Measurements from ENCODE around the gene GMDS. TPM values are rescaled to one million over a fixed set of nuclear protein-coding genes. Genes with fewer than 3 reads are reported as not detected.

The GMDS gene
- total RNA-seq, 1 experiment from 2014 or later: 7.9 TPM

DNA sequence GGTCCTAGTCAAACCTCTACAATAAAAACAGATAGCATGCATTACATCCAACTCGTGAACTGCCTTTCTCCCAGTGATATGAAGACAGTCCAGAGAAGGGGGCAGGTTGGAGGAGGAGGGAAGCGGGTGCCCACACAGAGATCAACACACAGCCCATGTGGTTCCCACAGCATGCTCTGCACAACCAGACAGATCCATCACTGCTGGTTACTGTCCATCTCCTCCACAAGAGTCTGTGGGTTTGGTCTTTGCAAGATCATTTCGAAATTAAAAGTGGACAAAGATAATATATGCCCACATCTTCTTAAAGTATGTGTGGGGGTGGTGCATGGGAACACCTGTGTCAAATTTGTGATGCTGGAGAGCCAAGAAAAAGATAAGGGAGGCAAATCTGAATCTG is 215.5 kb downstream of the GMDS start:
- Histone ChIP-seq H3K27me3 (replicated peaks) (no peaks in the 10 kb centered on the region), H3K4me3 (no peak overlapping the region), H3K27ac (no peak overlapping the region), H3K4me1 (replicated peaks) (no peaks in the 10 kb centered on the region), H3K9me3 (replicated peaks) (no peaks in the 10 kb centered on the region), H3K36me3 (no peaks in the 10 kb centered on the region)
- no peak for DNase-seq (ENCODE audit: low read depth in 1 of 2, low spot score in 2 of 2)

DNA sequence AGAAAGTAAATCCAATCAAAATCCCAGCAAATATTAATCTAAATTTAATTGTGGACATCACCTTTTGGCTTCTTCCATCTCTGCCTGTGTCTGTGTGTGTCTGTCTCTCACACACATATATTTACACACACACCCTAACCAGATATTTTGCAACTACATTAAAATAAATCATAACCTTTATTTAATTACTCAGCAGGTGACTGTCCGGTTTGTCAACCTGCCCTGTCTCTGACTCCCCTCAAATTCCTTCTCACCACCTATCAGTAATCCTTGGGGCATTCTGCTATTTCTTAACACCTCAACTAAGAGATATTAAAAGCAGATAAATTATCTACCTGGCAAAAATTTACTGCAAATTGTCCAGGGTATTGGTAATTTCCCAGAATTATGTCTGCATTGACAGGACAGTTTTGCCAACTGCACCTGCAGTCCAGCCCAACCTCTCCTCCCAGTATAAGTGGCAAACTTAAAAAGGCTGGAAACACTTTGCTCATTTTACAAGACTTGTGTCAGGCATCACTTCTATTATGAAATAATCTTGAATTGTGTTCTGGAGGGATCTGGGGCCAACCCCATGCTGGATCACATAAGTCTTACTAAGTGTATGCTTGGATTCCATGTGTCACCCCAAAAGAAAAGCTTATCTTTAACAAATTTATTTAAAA is 216.1 kb downstream of the GMDS start:
- DNase-seq (ENCODE audit: low read depth in 1 of 2, low spot score in 2 of 2): no peak
- Histone ChIP-seq H3K36me3 (no peaks in the 10 kb centered on the region), H3K27me3 (replicated peaks) (no peaks in the 10 kb centered on the region), H3K9me3 (replicated peaks) (no peaks in the 10 kb centered on the region), H3K4me3 (no peak overlapping the region), H3K4me1 (replicated peaks) (no peaks in the 10 kb centered on the region), H3K27ac (no peak overlapping the region)

DNA sequence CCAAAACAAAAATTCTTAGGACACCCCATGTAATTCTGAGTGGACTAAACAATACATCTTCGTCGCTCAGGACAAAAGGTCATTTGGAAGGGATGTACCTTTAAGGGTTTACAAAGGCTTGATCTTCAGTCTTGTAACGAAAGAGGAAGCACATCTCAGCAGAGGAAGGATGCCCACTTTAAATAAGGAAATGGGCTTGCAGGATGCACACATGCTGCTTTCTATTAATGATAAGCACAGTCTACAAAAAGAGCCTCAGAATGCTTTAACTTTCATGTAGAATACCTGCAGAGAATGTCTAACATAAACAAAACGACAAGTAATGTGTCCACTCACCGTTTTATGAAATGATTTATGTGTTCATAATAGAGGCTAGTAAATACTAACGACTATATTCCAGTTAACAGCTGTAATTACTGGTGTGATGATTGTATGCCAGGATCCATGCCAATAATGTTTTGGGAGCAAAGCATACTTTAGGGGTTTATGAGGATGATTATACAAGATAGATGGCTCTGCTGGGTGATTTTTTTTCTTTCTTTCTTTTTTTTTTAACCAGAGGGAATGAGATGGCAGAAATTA is 216.9 kb downstream of the GMDS start:
- Histone ChIP-seq H3K27ac (no peak overlapping the region), H3K36me3 (no peaks in the 10 kb centered on the region), H3K4me3 (no peak overlapping the region), H3K27me3 (replicated peaks) (no peaks in the 10 kb centered on the region), H3K9me3 (replicated peaks) (no peaks in the 10 kb centered on the region), H3K4me1 (replicated peaks) (no peaks in the 10 kb centered on the region)
- DNase-seq (ENCODE audit: low read depth in 1 of 2, low spot score in 2 of 2): no peak

DNA sequence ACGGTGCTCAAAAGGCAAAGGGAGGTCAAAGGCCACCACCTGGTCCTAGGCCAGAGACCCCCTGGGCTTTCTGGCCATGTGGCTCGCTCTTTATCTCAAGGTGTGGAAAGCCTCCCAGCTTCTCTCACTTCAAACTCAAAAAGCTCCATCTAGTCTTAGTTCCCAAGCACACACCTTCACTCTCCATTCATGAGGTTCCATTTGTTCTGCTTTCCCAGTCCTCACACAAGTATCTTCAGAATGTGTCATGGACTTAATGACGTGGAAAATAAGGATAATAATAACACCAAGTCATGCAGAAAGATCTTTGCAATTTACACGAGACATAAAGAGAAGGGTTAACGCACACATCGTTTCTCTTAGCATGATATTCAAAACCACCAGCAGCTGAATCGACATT is 219.3 kb downstream of the GMDS start:
- H3K4me3 ChIP-seq: no peak overlapping the region
- no peaks in the 10 kb centered on the region for H3K9me3 ChIP-seq (replicated peaks)
- peaks cover 4% of the 10 kb centered on the region for H3K4me1 ChIP-seq (replicated peaks)
- no peaks in the 10 kb centered on the region for H3K36me3 ChIP-seq
- DNase-seq (ENCODE audit: low read depth in 1 of 2, low spot score in 2 of 2): no peak
- H3K27ac ChIP-seq: no peak overlapping the region
- no peaks in the 10 kb centered on the region for H3K27me3 ChIP-seq (replicated peaks)

DNA sequence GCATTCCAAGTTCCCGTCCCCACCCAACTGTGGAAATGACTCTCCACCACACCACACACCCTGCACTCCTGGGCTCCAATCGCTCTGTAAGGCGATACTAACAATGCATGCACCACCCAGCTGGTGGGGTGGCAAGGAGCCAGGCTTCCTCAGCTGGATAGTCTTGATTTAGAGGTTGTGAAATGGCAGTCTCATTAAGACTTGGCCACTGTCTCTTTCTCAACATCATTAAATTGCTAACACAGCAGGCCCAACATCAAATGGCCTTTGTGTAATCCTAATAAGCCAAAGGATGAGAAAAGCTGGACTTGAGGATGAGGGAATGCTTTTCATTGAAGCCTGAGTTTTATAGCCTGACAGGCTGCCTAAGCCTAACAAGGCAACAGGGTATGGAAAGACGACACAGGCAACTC is 223.7 kb downstream of the GMDS start:
- no peaks in the 10 kb centered on the region for H3K36me3 ChIP-seq
- H3K4me1 ChIP-seq (replicated peaks): peaks cover 4% of the 10 kb centered on the region
- H3K27me3 ChIP-seq (replicated peaks): no peaks in the 10 kb centered on the region
- DNase-seq (ENCODE audit: low read depth in 1 of 2, low spot score in 2 of 2): peak; percentile 6 to 43
- H3K27ac ChIP-seq: no peak overlapping the region
- H3K4me3 ChIP-seq: no peak overlapping the region
- H3K9me3 ChIP-seq (replicated peaks): no peaks in the 10 kb centered on the region; the same call in 1 of the 2 replicates

DNA sequence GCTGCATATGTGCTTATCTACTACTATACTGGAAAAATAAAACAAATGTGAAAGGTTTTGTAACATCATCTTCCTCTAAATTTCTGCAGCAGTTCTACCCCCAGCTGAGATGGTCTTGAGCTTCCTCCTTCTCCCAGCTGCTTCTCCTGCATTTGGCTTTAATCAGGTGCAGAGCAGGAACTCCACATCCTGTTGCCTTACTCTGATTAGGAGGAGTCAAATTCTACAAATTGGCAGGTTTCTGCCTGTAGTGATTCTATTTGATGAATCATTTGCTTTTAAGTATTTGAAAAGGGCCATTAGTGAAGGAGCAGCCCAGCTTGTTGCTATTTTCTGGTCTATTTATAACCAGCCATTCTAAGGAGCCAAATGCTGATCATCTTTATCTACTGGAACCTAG is 224.5 kb downstream of the GMDS start:
- no peak for DNase-seq (ENCODE audit: low read depth in 1 of 2, low spot score in 2 of 2)
- Histone ChIP-seq H3K36me3 (no peaks in the 10 kb centered on the region), H3K4me1 (replicated peaks) (peaks cover 4% of the 10 kb centered on the region), H3K27me3 (replicated peaks) (no peaks in the 10 kb centered on the region), H3K27ac (no peak overlapping the region), H3K4me3 (no peak overlapping the region), H3K9me3 (replicated peaks) (no peaks in the 10 kb centered on the region; the same call in 1 of the 2 replicates)

DNA sequence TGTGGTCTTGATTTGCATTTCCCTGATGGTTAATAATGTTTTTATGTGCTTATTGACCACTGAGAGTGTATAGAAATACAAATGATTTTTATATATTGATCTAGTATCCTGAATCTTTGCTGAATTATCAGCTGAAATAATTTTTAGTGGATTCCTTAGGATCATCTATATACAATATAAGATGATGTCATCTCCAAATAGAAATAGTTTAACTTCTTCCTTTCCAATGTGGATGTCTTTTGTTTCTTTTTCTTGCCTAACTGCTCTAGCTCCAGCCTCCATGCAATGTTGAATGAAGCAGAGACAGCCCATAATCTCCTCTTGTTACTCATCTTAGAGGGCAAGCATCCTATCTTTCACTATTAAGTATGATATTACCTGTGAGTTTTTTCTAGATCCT is 226.4 kb downstream of the GMDS start:
- Histone ChIP-seq H3K4me1 (replicated peaks) (peaks cover 4% of the 10 kb centered on the region), H3K4me3 (no peak overlapping the region), H3K27me3 (replicated peaks) (no peaks in the 10 kb centered on the region), H3K36me3 (no peaks in the 10 kb centered on the region), H3K27ac (no peak overlapping the region), H3K9me3 (replicated peaks) (no peaks in the 10 kb centered on the region; the same call in 1 of the 2 replicates)
- no peak for DNase-seq (ENCODE audit: low read depth in 1 of 2, low spot score in 2 of 2)

DNA sequence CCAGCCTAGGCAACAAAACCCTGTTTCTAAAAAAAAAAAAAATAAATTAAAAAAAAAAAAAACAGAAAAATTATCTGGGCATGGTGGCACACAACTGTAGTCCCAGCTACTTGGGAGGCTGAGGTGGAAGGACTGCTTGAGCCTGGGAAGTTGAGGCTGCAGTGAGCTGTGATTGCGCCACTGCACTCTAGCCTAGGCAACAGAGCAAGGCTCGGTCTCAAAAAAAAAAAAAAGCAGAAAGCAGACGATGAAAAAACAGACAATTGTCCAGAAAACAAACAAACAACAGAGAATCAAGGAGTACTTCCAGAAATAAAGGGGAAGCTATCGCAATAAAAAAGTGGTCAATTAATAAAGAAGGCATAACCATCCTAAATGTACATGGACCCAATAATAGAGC is 229.4 kb downstream of the GMDS start:
- DNase-seq (ENCODE audit: low read depth in 1 of 2, low spot score in 2 of 2): no peak
- Histone ChIP-seq H3K27me3 (replicated peaks) (no peaks in the 10 kb centered on the region), H3K27ac (no peak overlapping the region), H3K4me3 (no peak overlapping the region), H3K4me1 (replicated peaks) (no peaks in the 10 kb centered on the region; the same call in 1 of the 2 replicates), H3K36me3 (no peaks in the 10 kb centered on the region), H3K9me3 (replicated peaks) (no peaks in the 10 kb centered on the region; the same call in 1 of the 2 replicates)

DNA sequence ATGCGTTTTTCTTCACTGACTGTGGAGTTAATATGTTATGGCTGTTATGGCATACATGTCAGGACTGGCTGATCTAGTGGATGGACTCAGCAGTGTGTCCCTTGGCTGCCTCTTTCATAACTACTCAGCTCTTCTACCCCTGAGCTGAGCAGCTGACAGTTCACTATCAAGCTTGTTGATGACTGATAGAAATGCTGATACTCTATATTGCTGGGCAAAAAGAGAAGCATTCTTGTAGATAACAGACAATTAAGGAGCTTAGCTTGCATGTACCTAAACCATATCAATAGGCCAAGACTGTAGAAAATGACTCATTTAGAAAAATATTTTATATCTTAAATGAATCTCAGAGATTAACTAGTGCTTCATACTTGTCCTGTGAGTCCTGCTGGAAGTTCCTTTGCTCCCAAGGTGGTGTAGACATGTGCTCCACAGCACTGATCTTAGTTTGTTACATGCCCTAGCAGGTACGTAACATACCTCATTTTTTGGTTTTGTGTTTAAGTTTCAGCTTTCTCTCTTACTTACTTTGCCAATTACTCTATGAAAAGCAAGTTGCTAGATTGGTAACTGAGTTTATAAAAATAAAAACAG is 236.9 kb downstream of the GMDS start:
- Histone ChIP-seq H3K36me3 (no peaks in the 10 kb centered on the region), H3K27ac (no peak overlapping the region), H3K4me3 (no peak overlapping the region), H3K4me1 (replicated peaks) (no peaks in the 10 kb centered on the region), H3K9me3 (replicated peaks) (no peaks in the 10 kb centered on the region), H3K27me3 (replicated peaks) (no peaks in the 10 kb centered on the region)
- DNase-seq (ENCODE audit: low read depth in 1 of 2, low spot score in 2 of 2): no peak

DNA sequence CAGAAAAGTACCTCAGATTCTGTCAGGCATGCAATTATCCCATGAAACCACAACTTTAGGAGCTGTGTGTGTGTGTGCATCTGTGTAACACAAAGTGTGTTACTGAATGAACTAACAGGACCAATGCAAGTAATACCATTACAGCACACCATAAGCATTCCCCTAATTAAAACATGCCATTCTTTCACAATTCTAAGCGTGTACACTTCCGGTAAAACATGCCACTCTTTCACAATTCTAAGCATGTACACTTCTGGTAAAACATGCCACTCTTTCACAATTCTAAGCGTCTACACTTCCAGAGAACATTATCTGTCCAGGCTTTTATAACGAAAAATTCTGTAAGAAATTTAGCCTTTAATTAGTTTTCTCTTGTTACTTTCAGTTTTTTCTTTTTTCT is 238.2 kb downstream of the GMDS start:
- no peak for DNase-seq (ENCODE audit: low read depth in 1 of 2, low spot score in 2 of 2)
- Histone ChIP-seq H3K36me3 (no peaks in the 10 kb centered on the region), H3K4me3 (no peak overlapping the region), H3K9me3 (replicated peaks) (no peaks in the 10 kb centered on the region), H3K27me3 (replicated peaks) (no peaks in the 10 kb centered on the region), H3K4me1 (replicated peaks) (no peaks in the 10 kb centered on the region), H3K27ac (no peak overlapping the region)

DNA sequence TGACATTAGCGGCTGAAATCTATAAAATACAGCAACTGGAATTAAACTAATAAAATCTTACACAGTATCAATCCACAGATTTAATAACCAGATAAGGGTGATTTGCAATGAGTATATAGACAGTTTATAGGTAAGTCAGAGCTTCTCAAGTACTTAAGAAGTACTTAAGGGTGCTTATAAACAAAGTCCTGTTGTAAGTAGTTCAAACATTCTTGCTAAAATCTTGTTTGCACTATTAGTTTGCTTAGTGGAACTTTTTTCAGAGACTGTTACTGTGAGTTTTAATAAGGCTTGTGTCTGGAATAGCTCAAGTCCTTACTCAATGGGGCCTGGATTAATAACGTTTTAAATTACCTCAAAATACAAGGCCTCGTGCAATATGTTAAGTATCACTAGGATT is 240.5 kb downstream of the GMDS start:
- no peak for DNase-seq (ENCODE audit: low read depth in 1 of 2, low spot score in 2 of 2)
- Histone ChIP-seq H3K36me3 (no peaks in the 10 kb centered on the region), H3K9me3 (replicated peaks) (no peaks in the 10 kb centered on the region), H3K4me3 (no peak overlapping the region), H3K4me1 (replicated peaks) (no peaks in the 10 kb centered on the region), H3K27ac (no peak overlapping the region), H3K27me3 (replicated peaks) (no peaks in the 10 kb centered on the region)

DNA sequence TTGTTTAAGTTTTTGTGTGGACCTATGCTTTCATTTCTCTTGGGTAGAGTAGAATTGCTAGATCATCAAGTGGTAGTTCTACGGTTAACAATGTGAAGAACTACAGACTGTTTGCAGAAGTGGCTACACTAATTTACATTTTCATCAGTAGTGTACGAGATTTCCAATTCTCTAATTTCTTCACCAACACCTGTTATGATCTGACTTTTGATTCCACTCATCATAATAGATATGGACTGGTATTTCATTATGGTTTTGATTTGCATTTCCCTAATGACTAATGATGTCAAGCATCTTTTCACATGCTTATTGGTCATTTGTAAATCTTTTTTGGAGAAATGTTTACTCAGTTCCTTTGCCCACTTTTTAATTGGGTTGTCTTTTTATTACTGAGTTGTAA is 244.4 kb downstream of the GMDS start:
- no peak overlapping the region for H3K27ac ChIP-seq
- DNase-seq (ENCODE audit: low read depth in 1 of 2, low spot score in 2 of 2): no peak
- H3K4me3 ChIP-seq: no peak overlapping the region
- H3K9me3 ChIP-seq (replicated peaks): no peaks in the 10 kb centered on the region
- H3K36me3 ChIP-seq: no peaks in the 10 kb centered on the region
- no peaks in the 10 kb centered on the region for H3K27me3 ChIP-seq (replicated peaks)
- no peaks in the 10 kb centered on the region for H3K4me1 ChIP-seq (replicated peaks)

DNA sequence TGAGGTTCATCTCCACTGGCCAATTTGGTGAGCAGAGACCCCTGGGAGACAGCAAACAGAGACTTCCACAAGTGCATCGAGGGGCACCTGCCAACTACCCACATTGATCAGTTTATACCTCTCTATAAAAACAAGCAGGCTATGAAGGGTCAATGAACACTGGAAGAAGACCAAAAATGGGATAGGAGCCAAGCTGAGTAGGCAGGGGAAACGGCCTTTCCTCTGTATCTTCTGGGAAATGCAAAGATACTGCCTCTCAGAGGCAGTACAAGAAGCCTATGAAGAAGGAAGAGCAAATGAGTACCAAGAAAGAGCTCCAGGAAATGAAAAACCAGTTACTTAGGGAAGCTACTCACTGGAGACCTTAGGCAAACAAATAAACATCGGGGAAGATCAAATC is 247.7 kb downstream of the GMDS start:
- H3K9me3 ChIP-seq (replicated peaks): no peaks in the 10 kb centered on the region
- no peak overlapping the region for H3K27ac ChIP-seq
- H3K27me3 ChIP-seq (replicated peaks): no peaks in the 10 kb centered on the region
- H3K36me3 ChIP-seq: no peaks in the 10 kb centered on the region
- peaks cover 7% of the 10 kb centered on the region for H3K4me1 ChIP-seq (replicated peaks)
- no peak for DNase-seq (ENCODE audit: low read depth in 1 of 2, low spot score in 2 of 2)
- no peak overlapping the region for H3K4me3 ChIP-seq

DNA sequence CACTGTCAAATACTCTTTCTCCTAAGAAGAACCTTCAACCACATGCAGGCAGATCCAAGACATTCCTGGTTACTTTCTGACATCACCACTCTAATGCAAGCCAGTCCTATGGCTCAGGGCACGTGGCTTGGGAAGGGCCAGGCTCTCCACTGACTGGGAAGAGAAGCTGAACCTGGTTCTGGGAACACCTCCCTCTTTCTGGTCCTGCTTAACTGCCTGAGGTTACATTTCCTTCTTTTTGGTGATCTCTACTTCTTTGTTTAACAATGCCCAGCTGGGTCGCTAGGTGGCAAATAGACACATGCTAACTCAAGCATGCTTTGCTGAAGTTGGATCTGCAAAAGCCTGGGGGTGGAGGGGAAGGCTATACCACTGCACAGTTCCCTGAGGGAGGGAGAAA is 249.8 kb downstream of the GMDS start:
- no peaks in the 10 kb centered on the region for H3K27me3 ChIP-seq (replicated peaks)
- no peak overlapping the region for H3K27ac ChIP-seq
- H3K36me3 ChIP-seq: no peaks in the 10 kb centered on the region
- no peak overlapping the region for H3K4me3 ChIP-seq
- DNase-seq (ENCODE audit: low read depth in 1 of 2, low spot score in 2 of 2): no peak
- H3K4me1 ChIP-seq (replicated peaks): peaks cover 9% of the 10 kb centered on the region
- no peaks in the 10 kb centered on the region for H3K9me3 ChIP-seq (replicated peaks)
